GM19455 (cell line): ENCODE measurements around the gene P2RY13.
A peak's percentile ranks its signal among the peaks of the same experiment; 100 is the strongest.

Experiments
- ATAC-seq: cut with Tn5 transposase; IDR thresholded peaks from one replicate; pipeline ENCODE4 v1.9.1; 2021; ENCODE audit not compliant: unreplicated experiment

Gene P2RY13

DNA sequence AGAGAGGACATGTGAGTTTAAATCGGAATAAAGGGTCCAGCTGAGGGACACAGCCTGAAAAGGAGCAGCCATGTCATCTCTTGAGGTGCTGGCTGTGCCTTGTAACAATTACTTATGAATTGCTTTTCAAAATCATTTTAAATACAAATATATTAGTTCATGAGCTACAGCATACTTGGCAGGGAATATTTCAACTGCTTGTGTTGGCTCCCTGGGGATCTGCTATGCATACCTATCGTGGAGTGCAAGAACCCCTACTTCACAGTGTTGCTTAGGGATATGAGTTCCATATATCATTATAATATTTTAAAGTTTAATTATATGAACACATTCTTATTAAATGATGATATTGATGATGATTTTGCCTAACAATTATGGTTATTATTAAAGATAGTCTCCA, 31.9 kb downstream of the P2RY13 start:
- ATAC-seq, result no peak

DNA sequence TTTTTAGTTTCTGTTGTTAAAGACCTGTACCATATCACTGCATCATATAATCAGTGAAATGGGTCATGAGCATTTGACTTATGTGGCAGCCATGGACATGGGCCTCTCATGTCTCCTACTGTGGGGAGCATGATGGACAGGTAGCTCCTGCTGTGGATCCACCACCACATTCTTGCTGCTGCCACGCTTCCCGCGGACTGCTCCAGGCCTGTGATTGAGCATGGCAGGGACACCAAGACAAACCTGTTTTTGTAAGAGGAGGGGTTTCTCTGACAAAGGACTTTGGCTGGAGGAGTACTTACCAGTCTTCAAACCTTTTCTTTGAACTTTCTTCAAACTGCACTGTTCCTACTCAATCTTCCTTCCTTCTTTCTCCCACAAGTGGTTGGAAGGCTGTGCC, 33.1 kb downstream of the P2RY13 start:
- no peak for ATAC-seq

DNA sequence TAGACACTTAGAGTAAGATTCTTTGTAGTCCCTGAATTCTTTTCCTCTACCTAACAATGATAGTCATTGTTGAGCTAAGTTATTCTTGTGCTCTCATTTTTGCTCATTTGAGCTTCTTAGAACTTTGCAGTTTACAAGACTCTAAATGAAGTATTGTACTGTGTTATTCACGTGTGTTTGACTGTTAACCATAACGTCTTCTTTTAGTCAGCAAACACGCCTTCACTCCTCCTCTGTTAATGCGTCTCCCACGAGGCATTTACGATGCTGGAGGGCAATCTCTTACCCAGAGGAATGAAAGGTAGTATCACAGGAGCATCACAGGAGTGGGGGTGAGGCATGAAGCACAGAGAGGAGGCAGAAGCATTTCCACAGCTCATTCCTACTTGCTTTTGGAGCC, 36.2 kb downstream of the P2RY13 start:
- ATAC-seq, result no peak

DNA sequence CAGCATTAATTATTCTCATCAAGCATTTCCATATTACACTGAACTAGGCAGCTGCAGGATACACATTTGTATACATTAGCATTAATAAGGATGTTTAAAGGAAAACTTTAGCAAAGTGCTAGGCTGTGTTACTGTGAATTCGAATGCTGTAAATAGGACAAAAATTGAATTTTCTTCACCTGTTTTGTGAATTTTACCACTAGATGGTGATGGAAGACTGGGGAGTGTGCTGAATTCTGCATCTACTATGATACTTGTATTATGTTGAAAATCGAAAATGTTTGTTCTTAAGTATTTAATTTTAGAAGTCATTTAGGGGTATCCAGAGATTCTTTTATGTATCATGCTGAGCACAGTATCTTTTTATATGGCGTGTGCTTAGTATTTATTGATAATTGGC, 38.7 kb downstream of the P2RY13 start:
- ATAC-seq, result no peak

DNA sequence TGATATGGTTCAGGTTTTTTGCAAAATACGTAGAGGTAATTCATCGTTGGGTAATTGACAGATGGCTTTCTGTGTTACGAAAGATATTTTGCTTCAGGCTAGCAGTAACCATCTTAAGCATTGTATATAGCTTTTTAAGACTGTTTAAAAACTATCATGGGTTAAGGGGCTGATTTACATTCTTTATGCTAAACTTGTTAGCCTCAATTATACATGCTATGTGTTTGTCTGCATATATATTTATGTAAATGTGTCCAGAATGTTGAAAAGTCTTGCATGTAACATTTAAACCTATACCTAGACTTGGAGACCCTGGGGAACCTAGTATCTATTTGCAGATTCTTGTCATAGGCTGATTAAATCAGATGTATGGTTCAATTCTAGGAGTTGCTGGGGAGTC, 39.9 kb downstream of the P2RY13 start:
- ATAC-seq, result no peak

DNA sequence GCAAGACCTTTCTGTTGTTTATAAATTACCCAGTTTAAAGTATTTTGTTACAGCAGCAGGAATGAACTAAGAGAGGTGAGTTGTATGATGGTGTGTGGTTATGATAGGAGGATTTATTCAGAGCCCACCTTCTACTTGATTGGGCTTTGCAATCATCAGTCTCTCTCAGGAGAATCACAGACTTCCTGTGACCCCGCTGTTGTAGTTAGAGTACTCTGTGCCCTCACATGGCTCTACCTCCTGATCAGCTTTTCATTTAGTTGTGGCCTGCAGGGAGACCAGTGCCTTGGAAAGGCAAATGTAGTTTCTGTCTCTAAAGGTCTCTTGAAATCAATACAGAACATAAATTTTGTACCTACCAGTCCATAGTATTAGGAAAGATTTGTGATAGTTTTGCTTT, 43.4 kb downstream of the P2RY13 start:
- no peak for ATAC-seq

DNA sequence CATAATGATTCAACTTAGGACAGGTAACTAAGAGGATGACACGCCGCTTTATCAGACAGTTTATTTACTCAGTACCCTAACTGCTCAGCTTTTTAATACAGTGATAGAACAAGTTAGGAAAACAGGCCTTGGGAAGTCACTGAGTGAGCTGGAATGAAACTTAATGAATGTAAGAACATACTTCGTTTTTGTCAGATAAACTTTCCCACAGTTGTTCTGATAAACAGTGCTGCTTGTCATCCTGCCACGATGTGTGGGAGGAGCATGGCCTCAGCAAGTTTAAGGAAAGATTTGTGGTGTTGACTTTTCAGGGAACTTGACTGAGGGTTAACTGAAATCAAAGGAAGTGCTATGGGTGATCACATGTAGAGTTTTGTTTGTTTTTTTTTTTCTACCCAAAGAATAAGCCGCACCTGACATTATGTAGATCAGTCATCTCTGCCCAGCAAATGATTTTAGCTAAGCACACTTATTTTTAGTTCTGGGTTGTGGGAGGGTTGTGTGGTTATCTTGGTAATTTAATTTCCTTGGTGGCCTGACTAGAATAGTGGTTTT, 45.4 kb downstream of the P2RY13 start:
- ATAC-seq, result no peak

DNA sequence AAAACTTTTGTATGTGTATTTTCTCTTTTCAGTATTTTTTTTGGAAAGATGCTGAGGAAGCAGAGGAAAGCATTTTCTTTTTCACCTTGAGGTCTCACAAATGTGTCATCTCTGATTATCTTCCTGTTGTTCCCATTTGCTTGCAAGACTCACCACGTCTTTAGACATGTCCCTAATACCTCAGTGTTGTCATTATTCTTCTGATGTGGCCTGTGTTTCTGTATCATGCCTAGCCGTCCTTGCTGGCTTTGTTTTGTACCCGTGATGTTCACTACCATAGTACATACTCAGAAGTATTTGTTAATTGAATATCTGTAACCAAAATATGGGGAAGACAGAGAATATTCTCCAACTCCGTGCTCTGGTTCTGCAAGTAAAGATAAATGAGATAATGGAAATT, 46.0 kb downstream of the P2RY13 start:
- no peak for ATAC-seq

DNA sequence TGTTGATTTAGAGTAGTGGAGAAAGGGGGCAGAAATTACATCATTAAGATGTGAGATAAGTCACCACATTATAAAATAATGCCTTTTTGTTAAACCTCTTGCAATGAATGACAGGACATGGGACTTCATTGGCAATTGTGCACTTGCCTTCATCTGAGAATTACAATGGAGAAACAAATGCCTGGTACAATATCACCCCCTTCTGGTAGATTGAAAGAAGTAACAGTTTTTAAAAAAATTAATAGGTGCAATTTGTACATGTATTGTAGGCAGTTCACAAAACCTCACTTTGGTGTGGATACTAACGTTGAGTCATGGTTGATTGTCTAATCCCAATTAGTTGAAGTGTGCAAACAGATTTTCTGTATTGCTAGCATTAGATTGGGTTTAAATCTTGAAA, 46.4 kb downstream of the P2RY13 start:
- ATAC-seq, result no peak

DNA sequence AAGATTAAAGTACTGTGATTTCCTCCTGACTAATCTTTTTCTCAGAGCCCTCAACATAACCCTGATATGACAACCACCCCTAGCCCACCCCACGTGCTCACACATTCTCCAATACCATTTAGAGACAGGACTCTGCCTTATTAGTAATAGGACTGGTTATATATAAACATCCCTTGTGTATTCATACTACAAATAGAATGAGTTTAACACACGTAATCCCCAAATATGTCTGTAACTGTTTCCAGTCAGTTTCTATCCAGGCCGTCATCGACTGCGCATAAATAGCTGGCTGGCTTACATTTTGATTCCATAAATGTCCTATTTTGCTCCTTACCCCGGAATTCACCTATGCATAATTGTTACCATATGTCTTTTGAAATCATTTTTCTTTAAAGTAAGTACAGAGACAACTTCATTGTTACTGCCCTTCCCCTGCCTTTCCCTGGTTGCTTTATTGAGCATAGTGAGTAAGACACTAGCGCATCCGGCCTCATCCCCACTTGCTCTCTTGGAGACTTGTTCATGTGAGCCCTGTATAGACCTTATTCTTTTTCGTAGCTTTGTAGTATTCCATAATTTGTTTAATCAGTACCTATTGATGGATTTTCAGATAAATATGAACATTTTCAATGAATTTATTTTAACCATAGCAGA, 47.6 kb downstream of the P2RY13 start:
- ATAC-seq, result no peak

DNA sequence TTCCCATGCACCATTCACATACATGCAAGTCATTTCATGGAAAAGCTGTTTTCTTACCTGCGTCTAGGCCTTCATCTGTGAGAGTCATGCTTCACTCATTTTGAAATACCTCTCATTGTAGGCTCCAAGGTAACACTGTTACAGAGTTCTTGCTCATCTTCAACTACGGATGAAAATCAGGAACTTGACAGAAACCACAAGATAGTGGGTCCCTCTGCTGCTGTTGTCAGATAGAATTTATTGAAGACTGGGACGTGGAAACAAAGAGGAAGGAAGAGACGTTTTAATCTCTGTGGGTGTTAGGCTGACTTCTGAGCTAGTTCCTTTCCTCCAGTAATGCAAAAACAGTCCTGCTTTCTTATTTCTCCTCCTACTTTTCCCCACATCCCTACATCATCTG, 51.1 kb downstream of the P2RY13 start, which contains the start of gene P2RY14:
P2RY14 (minus strand) TSS at position 313 of the 400 bp plus-strand sequence. CDS start 64,226 bp downstream, outside the sequence.
- ATAC-seq, result no peak

DNA sequence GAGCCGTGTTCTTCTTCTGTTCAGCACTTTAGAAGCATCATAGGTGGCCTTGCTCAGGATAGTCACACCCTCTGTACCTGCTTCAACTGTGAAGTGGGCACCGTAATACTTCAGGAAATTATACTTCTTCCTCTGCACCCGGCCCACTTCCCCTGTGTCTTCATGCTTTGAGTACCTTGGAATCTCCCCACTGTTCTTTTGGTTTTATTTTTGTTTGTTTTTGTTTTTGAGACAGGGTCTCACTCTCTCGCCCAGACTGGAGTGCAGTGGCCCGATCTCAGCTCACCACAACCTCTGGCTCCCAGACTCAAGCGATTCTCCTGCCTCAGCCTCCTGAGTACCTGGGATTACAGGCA, 52.7 kb downstream of the P2RY13 start:
- ATAC-seq, result peak; percentile 68
